ENCODE measurements around the gene CDC5L.

- TF ChIP-seq CTCF (conservative IDR thresholded peaks at IDR 0.05; ENCODE audit: low read depth, low read length) = no peak
- no peak for TF ChIP-seq EZH2 (IDR thresholded peaks at IDR 0.05; ENCODE audit: borderline replicate concordance, low read depth, low read length, poor library complexity, severe bottlenecking)
Observed at GRCh38 chr6:44407951-44408670, 20.6 kb downstream of the CDC5L start.

Data from A673 (cell line).